NCI-H2227 (cell line): ENCODE results near the gene SLA2.
"Not testable (repeated sequence)": the region's sequence is repeated elsewhere in the genome, so short reads cannot be mapped to it uniquely, and the experiment has no call there.

Experiments used
- DNase-seq: peaks from one replicate; lab custom pipeline; 2025; ENCODE audit not compliant: unreplicated experiment; lab: John Stamatoyannopoulos, UW

Gene SLA2, protein sequence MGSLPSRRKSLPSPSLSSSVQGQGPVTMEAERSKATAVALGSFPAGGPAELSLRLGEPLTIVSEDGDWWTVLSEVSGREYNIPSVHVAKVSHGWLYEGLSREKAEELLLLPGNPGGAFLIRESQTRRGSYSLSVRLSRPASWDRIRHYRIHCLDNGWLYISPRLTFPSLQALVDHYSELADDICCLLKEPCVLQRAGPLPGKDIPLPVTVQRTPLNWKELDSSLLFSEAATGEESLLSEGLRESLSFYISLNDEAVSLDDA

DNA sequence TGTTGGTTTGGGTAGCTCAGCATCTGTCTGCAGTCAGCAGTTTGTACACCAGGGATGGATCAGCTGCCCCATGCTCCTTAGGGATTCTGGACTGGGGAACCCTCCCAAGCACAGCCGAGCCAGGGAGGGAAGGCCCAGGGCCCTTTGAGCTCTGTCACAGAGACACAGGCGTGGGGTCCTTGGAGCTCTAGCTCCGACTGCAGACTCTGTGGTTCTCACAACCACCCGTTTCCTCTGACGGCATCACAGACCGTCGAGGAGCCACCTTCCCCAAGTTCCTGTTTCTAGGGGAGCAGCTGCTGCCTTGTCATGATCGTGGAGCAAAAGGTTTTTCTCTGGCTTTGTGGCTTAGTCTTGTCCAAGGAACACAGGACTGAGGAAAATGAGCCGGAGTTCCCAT is at the start of gene SLA2:
Gene SLA2 (minus strand): TSS at position 199 of the 400 bp plus-strand sequence. CDS start 4,861 bp downstream, outside the sequence.
- no peak for DNase-seq

DNA sequence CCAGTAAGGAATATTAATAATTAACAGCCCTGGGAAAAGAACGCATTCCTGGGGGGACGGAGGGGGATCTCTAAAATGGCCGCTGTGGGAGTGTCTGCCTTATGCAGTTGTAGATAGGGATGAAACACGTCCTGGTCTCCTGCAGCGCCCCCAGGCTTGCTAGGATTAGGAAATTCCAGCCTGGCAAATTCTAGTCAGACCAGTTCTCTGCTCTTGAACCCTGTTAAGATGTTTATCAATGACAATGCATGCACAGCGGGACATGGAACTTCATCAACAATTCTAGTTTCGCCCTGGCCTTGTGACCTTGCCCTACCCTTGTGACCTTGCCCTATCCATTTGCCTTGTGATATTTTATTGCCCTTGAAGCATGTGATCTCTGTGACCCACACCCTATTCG is 49.5 kb upstream of the SLA2 start:
- DNase-seq = not testable (repeated sequence)

DNA sequence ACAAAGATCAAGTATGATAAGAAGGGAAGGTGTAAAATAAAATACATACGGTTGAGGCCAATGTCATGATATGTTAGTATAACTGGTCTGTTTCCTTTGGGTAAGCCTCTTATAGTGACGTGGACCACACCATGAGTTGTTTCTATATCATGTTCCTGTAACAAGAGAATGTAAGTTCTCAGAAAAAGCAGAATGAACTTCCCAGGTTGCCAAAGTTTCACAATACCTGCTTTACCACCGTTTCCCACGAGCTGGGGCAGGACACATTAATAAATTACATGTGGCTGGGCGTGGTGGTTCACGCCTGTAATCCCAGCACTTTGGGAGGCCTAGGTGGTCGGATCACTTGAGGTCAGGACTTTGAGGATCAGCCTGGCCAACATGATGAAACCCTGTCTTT is 42.6 kb upstream of the SLA2 start:
- no peak for DNase-seq

DNA sequence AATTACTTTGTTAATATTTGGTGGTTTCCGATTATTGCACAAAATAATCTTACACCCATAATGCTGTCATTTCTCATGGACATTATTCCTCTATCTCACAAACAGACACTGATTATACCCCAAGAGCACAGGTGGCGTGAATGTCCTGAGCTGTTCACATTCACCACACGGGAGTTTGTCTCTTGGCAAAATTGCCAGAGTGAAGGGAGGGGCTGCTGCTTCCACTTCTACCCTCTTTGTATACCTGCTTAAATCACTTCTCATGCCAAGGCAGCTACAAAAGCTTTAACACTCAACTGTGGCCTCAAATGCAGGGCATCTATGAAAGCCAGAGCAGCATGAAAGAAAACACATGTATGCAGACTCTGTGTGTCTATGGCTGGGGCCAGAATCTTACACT is 41.9 kb upstream of the SLA2 start:
- DNase-seq = no peak

DNA sequence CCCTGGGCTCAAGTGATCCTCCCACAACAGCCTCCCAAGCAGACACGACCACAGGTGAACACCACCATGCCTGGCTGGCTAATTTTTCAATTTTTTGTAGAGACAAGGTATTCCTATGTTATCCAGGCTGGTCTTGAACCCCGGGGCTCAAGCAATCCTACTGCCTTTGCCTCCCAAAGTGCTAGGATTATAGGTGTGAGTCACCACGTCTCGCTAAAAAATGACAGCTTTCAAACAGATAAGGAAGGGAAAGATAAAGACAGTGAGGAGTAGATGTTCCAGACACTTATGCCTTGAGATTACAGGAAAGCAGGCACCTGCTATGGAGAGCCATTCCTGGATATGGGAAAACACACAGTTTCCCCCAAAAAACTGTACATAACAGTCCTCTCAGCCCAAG is 40.9 kb upstream of the SLA2 start:
- DNase-seq = no peak

DNA sequence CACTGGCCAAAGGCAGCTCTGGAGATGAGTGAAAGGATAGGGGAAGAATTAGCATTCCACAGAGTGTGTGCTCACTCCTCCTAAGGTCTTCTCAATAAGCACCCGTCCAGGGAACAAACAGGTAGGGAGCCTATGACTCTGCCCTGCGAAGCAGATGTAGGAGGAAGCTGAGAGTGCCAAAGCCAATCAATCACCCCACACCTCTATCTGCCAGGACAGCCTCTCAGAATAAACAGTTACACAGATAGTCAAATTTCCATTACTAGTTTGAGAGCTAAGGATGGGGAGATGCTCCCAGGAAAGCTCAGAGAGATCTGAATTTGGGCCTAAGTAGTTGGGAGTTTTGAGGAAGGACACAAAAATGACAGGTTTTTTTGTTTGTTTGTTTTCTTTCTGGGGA is 40.5 kb upstream of the SLA2 start:
- no peak for DNase-seq

DNA sequence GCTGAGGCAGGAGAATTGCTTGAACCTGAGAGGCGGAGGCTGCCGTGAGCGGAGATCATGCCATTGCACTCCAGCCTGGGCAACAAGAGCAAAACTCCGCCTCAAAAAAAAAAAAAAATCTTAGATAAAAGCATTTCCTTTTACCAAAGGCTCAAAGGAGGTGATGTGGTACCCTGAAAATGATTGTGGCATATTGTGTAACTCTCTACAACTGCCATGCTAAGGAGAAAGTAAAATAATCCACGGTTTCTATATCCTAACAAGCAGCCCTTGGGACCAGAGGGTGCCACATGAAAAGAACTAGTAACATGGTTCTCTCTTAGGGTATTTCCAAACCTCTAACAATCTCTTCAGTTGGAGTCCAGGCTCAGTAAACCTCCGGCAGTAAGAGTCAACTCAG is 38.8 kb upstream of the SLA2 start:
- no peak for DNase-seq

DNA sequence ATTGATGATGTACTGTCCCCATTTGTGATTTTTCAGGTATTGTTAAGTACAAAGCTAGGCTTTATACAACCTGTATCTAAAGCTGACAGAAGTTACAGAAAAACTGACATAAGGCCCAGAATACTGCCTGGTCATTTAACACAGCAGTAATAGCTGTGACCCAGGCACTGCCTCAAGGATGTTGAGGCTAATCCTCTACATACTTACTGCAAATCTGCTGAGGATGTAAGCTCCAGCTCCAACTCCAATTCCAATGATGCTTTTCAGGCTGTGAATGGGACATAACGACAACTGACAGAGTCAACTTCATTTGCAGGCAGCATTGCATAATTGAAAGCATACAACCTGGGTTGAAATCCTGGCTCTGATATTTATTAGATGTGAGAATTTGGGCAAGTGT is 36.3 kb upstream of the SLA2 start:
- no peak for DNase-seq

DNA sequence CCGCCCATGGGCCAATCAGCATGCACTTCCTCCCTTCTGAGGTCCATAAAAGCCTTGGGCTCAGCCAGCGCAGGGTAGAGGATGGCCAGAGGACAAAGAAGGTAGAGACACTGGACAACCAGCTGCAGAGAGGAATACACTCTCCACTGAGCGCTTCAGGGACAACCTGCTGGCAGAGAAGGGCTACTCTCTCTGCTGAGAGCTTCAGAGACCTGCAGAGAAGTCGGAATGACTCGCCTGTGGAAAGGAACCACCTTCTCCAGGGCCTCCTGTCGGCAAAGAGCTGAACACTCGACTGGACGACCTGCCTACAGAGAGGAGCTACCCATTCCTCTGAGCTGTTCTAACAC is 31.4 kb upstream of the SLA2 start:
- DNase-seq = no peak

DNA sequence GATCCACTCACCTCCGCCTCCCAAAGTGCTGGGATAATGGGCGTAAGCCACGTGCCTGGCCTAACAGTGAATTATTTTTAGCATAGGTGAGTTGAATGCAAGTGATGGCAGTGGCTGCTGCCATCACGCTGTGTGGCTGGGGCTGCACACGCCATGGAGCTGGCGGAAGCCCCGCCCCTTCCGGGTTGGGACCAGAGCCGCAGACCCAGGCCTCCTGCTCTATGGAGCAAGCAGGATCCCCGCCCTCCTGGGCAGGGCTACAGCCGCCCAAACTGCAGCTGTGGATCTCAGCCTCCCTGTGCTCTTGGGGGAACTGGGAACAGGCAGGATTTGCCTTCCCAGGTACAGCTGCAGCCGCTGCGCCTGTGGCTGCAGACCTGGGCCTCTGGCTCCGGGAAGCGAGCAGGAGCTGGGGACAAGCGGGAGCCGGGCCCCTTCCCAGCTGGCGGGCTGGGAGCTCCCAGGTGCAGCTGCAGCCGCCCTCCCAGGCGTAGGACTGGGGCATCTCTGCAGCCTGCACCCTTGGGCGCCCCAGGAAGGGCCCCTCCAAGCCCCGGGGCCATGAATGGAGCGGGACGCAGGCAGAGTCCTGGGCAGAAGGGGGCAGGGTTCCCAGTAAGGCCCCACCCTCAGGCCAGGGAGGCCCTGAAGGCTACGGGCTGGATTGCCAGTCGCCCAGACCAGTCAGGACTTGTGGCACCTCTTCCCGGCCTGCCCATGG is 30.9 kb upstream of the SLA2 start:
- DNase-seq = no peak

DNA sequence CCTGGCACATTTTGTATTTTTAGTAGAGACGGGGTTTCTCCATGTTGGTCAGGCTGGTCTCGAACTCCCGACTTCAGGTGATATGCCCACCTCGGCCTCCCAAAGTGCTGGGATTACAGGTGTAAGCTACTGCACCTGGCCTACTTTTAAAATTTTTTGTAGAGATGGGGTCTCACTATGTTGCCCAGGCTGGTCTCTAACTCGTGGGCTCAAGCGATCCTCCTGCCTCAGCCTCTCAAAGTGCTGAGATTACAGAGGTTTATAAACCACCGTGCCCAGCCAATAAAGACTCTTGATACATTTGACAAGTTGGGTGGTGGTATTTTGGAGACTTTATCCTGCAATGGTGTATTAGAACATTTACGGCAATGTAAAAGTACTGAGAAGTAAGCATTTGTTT is 29.5 kb upstream of the SLA2 start:
- not testable (repeated sequence) for DNase-seq

DNA sequence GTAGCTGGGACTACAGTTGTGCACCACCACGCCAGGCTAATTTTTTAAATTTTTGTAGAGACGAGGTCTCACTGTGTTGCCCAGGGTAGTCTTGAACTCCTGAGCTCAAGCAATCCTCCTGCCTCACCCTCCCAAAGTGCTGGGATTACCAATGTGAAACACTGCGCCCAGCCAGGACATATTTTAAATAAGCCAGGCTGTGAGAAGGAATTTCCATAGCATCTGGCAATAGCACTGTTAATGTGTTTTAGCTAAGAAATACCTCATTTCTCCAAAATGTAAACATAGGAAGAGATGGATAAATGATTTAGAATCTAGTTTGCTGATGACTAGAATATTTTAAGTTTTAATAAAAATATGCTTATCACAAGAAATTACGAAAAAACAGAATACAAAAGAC is 27.0 kb upstream of the SLA2 start:
- DNase-seq = no peak

DNA sequence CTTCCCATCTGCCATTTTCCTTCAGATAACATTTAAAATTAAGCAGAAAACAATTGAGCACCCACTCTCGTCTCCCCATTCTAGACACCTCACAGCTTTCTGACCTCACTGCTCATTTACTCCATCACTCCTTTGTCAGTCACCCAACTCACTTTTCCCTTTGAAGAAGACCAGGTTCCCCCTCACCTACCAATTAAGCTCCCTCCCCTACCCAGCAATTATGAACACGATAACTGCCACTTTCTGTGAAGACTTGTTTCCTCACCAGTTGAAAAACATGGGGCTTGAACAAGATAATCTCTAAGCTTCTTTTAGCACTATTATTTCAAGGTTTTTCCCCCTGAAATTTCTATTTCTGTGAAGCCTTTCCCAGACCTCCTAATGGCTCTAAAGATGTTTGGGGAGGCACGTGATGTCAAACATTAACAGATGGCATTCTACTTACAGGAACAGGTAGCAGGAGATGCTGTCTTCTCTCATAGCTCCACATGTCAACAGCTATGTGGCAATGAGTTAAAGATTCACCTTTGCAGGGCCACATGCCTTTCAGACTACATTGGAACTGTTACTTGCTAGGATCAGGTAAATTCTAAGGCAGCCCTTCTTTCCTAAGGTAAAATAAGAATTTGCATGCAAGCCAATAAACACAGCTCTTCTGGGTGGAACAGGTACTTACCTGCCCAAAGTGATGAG is 24.8 kb upstream of the SLA2 start:
- peak; percentile 73 for DNase-seq

DNA sequence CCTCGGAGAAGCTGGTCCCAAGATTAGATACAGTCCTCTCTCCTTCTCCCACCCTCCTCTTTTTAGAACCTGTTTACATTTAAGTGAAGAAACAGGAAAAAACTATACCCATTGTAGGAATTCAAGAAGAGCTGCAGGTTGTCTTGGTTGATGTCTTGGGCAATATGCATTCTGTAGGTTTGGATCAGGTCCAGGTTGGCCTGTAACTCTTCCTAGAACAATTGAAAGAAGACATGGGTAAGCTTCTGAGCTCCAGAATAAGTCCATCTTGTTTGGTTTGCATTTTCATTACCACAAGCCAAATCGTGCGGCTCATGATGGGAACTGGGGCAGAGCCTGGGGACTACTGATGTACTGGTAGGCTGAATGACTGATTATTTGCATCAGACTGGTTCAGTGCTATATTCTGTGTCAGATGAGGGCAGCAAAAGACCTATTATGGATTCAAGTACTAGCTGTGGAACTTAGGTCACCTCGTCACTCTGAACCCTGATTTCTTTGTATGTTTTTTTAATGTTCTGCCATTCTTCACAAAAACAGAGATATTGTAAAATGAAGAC is 20.3 kb upstream of the SLA2 start:
- DNase-seq = peak; percentile 26

DNA sequence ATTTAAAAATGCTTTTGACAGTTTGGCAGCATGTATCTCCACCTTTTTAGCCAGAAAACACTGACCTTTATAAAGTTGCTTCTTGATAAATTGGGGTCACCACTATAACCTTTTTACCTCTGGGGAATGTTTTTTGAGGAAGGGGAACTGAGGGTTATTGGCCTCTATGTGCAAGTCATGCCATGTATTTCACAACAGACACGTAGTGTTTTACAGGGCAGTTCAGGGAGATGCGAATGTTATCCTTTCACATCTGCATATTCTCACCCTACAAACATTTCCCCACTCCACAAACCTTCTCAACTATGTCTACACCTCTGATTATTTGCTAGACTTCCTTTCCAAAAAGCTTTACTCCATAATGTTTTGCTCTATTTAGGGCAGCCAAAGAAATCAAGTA is 17.0 kb upstream of the SLA2 start:
- no peak for DNase-seq

DNA sequence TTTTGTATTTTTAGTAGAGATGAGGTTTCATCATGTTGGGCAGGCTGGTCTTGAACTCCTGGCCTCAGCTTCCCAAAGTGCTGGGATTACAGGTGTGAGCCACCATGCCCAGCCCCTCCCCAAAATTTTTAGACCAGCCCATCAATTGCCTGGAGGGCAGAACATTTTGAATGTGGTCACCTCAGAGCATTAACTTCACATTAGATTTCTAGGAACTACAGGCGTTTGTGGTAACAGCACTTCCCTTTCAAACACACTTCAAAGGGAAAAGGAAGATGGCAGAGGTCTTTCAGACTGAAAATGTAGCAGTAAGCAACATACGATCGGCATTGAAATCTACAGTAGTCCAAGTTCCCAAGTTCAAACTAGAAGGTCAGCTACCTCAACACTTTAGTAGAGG is 12.3 kb upstream of the SLA2 start:
- no peak for DNase-seq

DNA sequence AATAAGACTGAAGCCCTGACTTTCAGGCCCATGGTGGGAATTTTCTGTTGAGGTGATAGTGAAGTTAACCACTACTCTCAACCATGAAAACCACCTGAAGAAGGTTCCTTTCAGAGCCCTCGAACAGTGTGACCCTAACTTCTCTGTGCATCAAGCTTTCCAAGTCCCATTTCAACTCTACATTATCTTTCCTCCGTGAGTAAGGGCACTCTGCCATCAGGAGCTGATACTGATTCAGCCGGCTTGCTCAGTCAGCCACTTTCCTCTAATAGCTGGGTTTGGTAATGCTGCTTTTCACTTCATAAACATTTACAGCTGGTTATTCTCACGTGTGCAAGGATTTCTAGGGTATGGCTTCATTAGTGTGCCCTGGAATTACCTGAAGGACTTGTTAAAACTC is 10.7 kb upstream of the SLA2 start:
- no peak for DNase-seq

DNA sequence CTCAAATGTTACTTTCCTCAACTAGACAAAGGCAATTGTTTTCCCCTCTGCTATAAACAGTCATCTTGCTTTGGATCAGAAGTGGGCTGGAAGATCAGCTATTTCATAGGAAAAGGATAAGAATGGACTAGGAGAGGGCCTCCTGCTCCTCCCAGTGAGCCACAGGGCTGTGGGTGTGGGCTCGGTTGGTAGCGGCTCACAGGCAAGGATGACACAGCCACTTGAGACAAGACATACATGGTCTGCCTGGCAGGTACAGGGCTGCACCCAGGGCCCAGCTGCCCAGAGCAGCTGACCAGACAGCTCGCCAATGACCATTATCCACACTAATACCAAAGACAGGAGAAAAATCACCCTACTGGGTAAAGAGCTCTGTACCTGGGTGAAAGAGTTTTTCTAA is 9.0 kb upstream of the SLA2 start:
- no peak for DNase-seq

DNA sequence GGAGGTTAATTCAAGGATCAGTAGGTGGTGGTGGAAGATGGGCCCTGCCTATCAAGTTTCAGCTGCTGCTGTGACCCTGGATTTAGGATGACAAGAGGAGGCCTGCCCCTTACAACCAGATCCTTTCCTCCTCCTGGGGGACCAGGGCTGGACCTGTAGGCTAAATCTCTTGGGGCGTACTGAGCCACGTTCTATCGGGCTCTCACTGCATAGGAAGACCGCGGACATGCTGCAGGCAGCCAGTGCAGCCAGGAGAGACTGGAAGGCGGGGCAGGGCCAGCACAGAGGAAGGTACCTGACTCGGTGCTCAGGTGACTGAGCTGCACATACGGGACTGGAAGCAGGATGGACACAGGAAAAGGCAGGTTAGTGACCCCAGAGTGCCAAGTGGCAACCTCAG is 8.5 kb upstream of the SLA2 start:
- no peak for DNase-seq

DNA sequence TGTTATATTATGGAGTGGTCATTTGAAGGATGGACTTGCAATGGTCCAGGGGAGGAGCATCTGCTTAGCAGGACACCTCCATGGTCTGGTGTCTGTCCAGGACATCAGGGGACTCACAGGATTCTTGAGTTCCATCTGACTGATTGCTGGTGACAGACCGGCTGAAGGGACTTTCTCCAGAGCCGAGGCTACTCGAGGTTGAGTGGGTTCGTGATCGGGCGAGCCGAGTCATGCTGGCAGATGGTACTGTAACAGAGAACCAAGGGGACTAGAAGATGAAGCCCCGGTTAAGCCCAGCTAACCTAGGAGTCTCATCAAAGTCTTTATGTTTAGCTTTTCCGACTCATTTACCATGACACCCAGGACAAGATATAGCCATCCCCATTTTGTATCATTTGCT is 7.5 kb upstream of the SLA2 start:
- DNase-seq = no peak

DNA sequence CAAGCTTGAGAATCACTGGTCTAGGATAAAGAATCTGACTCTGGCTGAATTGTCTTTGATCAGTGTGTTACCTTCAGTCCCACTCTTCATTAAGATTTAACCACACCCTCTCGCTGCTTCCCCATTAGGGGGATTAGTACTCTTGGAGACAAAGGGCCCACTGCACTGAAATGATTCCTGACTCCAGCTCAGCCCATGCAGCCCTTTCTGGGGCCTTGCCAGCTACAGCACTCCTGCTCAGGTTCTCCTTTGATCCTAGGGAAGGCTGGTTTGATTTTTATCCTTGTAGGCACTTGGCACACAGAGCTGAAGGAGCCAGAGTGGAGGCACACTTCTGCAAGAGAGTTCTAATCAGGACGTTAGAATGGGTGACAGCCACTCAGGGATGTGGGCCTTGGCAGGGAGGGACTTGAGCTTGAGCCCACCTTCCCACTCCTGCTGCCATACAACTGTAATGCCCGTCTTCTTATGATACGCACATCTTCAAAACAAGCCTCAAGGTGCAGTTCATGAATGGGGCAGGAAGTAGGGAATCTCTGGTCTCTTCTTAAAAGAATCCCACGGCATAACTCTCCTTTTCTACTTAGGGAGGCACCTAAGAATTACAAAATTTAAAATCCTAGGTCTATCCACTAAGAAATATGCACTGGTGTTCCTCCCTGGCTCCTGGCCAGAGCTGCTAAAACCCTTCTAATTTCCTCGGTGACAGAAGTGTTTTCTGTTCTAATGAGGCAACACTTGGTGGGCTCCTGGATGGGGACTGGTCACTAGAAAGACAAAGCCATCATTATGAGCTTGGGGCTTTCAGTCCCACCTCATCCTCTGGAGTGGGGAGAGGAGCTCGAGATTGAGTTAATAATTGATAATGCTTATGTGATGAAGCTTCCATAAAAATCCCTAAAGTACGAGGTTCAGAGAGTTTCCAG is 1.5 kb upstream of the SLA2 start:
- no peak for DNase-seq
